ENCODE data around the gene FBXW11.

The FBXW11 gene

DNA sequence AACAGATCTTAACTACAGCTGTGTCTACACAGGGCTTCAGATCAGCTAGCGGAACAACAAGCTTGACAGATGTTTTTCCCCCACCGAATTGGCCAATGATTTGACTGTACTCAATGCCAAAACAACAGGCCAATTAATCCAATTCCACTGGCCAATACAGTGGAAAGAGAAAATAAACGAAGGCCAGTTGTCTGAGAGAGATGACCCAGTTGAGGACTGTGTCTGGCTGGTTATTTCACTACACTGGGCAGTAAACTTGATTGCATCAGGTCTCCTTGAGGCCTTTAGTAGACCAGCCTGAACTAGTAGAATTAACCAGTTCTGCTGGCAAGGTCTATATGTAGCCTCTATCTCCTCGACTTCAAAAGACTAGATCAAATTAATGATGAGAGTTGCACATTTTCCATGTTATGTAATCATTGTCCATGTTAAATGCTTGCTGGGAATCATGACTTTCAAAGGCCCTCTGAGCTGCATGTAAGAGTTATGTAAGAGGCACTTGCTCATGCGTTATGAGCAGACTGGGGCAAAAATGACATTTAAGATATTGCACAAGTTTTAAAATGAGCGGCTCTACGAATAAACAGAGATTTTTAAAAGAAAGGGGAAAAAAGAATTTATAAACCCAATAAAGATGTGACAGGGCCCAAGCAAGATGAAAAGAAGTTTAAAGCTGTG lies 192.5 kb downstream of the FBXW11 start:
- ATAC-seq (ENCODE audit: low read depth) = no peak

GRCh38 chr5:171813270-171813669 lies 193.2 kb downstream of the FBXW11 start:
- Histone ChIP-seq H3K36me3 (ENCODE audit: low read depth) (no peaks in the 10 kb centered on the region), H3K9me3 (ENCODE audit: severe bottlenecking) (no peaks in the 10 kb centered on the region), H3K27me3 (ENCODE audit: insufficient read depth, poor library complexity, severe bottlenecking) (peaks cover 6% of the 10 kb centered on the region), H3K4me1 (ENCODE audit: insufficient read depth, poor library complexity, severe bottlenecking) (no peaks in the 10 kb centered on the region), H3K4me3 (ENCODE audit: severe bottlenecking) (no peak overlapping the region), H3K27ac (ENCODE audit: poor library complexity, severe bottlenecking) (no peak overlapping the region)
- ATAC-seq (ENCODE audit: low read depth) (no peak), DNase-seq (ENCODE audit: low spot score) (no peak)
- TF ChIP-seq, protein P1, sequence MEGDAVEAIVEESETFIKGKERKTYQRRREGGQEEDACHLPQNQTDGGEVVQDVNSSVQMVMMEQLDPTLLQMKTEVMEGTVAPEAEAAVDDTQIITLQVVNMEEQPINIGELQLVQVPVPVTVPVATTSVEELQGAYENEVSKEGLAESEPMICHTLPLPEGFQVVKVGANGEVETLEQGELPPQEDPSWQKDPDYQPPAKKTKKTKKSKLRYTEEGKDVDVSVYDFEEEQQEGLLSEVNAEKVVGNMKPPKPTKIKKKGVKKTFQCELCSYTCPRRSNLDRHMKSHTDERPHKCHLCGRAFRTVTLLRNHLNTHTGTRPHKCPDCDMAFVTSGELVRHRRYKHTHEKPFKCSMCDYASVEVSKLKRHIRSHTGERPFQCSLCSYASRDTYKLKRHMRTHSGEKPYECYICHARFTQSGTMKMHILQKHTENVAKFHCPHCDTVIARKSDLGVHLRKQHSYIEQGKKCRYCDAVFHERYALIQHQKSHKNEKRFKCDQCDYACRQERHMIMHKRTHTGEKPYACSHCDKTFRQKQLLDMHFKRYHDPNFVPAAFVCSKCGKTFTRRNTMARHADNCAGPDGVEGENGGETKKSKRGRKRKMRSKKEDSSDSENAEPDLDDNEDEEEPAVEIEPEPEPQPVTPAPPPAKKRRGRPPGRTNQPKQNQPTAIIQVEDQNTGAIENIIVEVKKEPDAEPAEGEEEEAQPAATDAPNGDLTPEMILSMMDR (IDR thresholded peaks at IDR 0.05; ENCODE audit: poor library complexity, severe bottlenecking) = no peak

More for the DNA sequence above, 192.5 kb downstream of the FBXW11 start:
- Histone ChIP-seq H3K4me3 (ENCODE audit: severe bottlenecking) (no peak overlapping the region), H3K4me1 (ENCODE audit: insufficient read depth, poor library complexity, severe bottlenecking) (no peaks in the 10 kb centered on the region), H3K27ac (ENCODE audit: poor library complexity, severe bottlenecking) (no peak overlapping the region), H3K27me3 (ENCODE audit: insufficient read depth, poor library complexity, severe bottlenecking) (peaks cover 1% of the 10 kb centered on the region), H3K36me3 (ENCODE audit: low read depth) (no peaks in the 10 kb centered on the region), H3K9me3 (ENCODE audit: severe bottlenecking) (no peaks in the 10 kb centered on the region)
- no peak for DNase-seq (ENCODE audit: low spot score)
- TF ChIP-seq, protein P1 (IDR thresholded peaks at IDR 0.05; ENCODE audit: poor library complexity, severe bottlenecking) = no peak

Data from RWPE2 (cell line).